OCI-M2 (cell line): ENCODE data around the gene ASB4.
"Not testable (repeated sequence)": the region's sequence is repeated elsewhere in the genome, so short reads cannot be mapped to it uniquely, and the experiment has no call there.

Source experiments
- DNase-seq: peaks from one replicate; lab custom pipeline; 2025; ENCODE audit not compliant: unreplicated experiment; lab: John Stamatoyannopoulos, UW

The ASB4 gene

GRCh38 chr7:95550546-95550945, 64.8 kb downstream of the ASB4 start:
- DNase-seq: no peak

DNA sequence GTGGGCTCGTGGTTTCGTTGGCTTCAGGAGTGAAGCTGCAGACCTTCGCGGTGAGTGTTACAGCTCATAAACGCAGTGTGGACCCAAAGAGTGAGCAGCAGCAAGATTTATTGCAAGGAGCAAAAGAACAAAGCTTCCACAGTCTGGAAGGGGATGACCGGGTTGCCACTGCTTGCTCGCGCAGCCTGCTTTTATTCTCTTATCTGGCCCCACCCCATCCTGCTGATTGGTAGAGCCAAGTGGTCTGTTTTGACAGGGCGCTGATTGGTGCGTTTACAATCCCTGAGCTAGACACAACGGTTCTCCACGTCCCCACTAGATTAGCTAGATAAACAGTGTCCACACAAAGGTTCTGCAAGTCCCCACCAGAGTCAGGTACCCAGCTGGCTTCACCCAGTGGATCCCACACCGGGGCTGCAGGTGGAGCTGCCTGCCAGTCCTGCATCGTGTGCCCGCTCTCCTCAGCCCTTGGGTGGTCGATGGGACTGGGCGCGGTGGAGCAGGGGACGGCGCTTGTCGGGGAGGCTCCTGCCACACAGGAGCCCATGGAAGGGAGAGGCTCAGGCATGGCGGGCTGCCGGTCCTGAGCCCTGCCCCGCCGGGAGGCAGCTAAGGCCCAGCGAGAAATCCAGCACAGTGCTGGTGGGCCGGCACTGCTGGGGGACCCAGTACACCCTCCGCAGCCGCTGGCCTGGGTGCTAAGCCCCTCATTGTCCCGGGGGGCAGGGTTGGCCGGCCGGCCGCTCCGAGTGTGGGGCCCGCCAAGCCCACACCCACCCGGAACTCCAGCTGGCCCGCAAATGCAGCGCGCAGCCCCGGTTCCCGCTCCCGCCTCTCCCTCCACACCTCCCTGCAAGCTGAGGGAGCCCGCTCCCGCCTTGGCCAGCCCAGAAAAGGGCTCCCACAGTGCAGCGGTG, 66.5 kb downstream of the ASB4 start:
- not testable (repeated sequence) for DNase-seq

DNA sequence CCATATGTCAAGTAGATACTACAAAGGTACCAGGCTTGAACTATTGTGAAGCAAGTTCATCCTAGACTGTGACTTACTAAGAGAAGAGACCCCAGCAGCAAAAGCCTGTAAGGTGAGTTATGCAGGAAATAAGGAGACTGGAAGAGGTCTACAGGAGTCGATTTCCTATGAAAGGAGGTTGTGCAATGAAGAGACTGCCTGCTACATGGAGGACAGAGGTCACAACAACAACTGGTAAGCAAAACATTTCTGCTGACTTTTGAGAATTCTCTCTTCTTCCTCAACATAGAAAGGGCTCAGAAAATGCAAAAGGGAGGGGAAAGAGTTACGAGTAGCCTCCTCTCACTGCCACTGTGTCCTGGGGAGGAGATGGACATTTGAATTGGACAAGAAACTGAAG, 68.2 kb downstream of the ASB4 start:
- no peak for DNase-seq

- no peak for DNase-seq
Measured at GRCh38 chr7:95556777-95557176, 71.0 kb downstream of the ASB4 start.

- DNase-seq: no peak
Measured at GRCh38 chr7:95558864-95559263, 73.1 kb downstream of the ASB4 start.

- no peak for DNase-seq
Measured at GRCh38 chr7:95560674-95561073, 74.9 kb downstream of the ASB4 start.

DNA sequence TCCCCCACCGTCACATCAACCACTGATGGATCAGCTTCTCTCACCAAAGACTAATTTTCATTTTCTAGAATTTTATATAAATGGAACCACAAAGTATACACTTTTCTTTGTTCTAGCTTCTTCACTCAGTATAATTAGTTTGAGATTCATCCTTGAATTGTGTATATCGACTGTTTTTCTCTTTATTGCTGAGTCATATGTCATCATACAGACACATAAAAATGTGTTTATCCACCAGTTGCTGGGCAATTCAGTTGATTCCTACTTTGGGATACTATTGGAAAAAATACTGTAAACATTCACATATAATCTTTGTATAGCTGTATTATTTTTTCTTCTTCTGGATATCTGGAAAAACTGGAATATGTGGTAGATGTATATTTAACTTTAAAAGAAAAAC, 84.0 kb downstream of the ASB4 start:
- no peak for DNase-seq

DNA sequence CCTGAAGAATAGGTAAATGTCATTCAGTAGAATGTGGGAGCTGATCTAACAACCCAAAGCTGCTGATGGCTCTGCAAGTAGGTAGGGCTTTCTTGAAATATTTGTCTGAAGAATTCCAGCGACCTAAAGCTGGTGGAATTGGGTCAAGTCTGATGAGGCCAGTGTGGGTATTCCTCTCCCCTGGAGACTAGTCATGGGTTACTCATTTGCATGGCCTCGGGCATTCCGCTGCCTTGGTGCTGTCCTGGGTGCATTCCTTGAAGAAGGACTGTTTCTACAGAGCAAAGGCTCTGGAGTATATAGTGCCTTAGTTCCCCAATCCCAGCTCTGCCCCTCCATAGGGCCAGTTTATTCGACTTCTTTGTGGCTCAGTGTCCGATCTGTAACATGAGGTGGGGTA, 91.4 kb downstream of the ASB4 start:
- no peak for DNase-seq

GRCh38 chr7:95578299-95578855, 92.6 kb downstream of the ASB4 start:
- DNase-seq: no peak

DNA sequence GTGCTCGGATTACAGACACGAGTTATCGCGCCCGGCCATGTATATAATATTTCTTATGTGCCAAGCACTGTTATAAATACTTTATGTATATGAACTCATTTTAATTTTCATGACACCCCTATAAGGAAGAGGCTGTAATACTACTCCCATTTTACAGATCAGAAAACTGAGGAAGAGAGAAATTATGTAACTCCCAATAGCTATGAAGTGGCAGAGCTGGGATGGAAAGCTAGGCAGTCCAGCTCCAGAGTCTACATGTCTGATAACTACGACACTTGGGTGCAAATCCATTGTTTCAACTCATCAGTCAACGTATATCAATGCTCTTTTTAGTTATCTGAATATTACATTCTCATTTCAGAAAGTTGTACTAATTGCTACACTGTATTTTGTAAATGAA, 93.6 kb downstream of the ASB4 start:
- no peak for DNase-seq

GRCh38 chr7:95581467-95581866, 95.7 kb downstream of the ASB4 start:
- DNase-seq: no peak

DNA sequence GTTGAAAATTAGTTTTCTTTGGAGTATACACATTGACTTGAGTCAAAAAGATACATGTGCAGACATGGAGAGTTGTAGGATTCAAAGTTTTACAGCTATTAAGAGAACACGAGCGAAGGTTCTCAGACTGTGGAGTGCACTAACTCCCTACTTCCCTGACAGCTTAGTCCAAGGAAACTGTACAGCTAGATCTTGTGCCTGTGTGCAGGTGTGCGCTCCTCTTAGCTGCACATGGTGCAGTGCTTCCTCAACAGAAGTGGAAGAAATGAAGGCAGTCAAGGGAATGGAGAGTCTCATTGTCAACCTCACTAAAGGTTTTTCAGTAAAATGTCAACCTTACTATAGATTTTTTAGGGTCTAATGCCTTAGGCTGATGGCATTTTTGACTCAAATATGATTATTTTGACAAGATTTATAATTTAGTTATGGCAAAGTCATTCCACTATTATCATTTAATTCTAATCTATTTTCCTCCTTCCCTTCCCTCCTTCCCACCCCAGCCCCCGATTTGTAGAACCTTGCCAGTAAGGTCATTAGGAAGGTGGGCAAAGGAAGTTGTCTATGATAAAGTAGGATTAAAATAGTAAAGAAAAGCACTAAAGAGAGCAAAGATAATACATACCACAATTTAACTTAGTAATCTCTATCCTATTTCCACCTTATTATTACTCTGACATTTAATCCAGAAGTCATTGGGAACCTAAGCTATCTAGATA, 97.0 kb downstream of the ASB4 start:
- DNase-seq: no peak

GRCh38 chr7:95583834-95584621, 98.3 kb downstream of the ASB4 start:
- DNase-seq: no peak

DNA sequence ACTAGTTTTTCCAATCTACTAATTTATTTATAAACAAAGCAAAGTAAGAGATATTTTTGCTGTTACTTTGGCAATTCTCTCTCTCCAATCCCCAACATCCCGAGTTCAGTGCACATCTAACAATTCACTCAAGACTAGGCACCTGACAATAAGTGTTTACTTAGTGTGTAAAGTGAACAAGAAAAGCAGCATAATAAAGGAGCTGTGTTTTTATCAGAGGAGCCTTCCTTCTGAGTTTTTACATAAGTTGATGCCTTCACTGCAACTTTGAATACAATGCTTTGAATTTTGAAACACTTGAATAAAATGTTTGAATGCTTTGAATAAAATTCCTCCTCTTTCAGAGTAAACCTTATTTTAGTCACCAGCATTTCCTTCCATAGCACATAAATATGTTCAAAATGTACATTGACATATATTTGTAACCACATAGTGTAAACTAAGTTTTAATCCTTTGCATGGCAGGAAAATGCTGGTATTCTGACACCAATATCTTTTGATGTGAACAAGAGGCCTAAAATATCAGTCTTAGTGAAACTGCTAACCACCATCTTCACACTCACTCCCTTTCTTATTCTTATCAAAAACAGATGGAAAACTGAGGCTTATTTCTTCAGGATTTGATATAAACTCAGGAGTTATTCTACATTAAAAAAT, 99.2 kb downstream of the ASB4 start:
- DNase-seq: no peak

- no peak for DNase-seq
Measured at GRCh38 chr7:95585426-95585789, 99.7 kb downstream of the ASB4 start.

GRCh38 chr7:95586951-95587301, 101.2 kb downstream of the ASB4 start:
- DNase-seq: no peak

DNA sequence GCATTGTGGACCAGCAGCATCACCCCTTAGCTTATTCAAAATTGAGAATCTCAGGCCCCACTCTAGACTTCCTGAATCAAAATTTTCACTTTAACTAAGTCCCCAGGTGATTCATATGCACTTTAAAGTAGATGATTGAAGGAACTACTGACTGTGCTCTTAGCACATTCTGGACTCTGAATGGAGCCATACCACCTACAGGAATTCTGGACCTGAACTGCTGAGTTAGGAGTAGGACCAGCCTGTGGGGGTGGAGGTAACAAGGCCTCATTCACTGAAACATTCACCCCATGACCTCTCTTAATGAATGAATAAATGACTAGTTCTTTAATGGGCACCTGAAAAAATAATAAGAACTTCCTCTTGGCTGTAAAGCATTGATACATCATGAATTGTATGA, 103.3 kb downstream of the ASB4 start:
- DNase-seq: no peak

GRCh38 chr7:95589766-95590165, 104.0 kb downstream of the ASB4 start:
- DNase-seq: no peak
